ENCODE measurements around the gene MAGI2. TPM values are rescaled to one million over a fixed set of nuclear protein-coding genes. Genes with fewer than 3 reads are reported as not detected.

Gene MAGI2
- total and polyA plus RNA-seq, 4 donors = 0.37 to 4.1 (median 1.4) TPM

GRCh38 chr7:78912781-78913180, 540.7 kb downstream of the MAGI2 start:
- Histone ChIP-seq H3K9ac (ENCODE audit: low read depth in 1 of 2, low read length in 2 of 2) (no peak overlapping the region), H3K9me3 (ENCODE audit: control insufficient read depth in 4 of 4, low read length in 3 of 4) (no peaks in the 10 kb centered on the region), H3K4me3 (ENCODE audit: low read depth in 1 of 3, low read length in 3 of 3) (no peak overlapping the region), H3K27ac (ENCODE audit: low read depth in 1 of 2, low read length in 2 of 2) (no peak overlapping the region), H3K4me1 (ENCODE audit: control insufficient read depth in 4 of 4, insufficient read depth in 4 of 4, low read length in 3 of 4) (no peaks in the 10 kb centered on the region), H3K36me3 (ENCODE audit: control insufficient read depth in 4 of 4, insufficient read depth in 3 of 4, low read depth in 1 of 4, low read length in 3 of 4) (no peaks in the 10 kb centered on the region), H3K27me3 (ENCODE audit: control insufficient read depth in 4 of 4, insufficient read depth in 4 of 4, low read length in 3 of 4) (no peaks in the 10 kb centered on the region)
- DNase-seq (ENCODE audit: low spot score) = no peak
- TF ChIP-seq FOXA1 (IDR thresholded peaks at IDR 0.05) (no peak), JUND (IDR thresholded peaks at IDR 0.05) (no peak), NR2F2 (IDR thresholded peaks at IDR 0.05) (no peak), TAF1 (conservative IDR thresholded peaks at IDR 0.05) (no peak), FOXA2 (IDR thresholded peaks at IDR 0.05) (no peak), ZBTB33 (IDR thresholded peaks at IDR 0.05) (no peak), MAX (IDR thresholded peaks at IDR 0.05) (no peak), GABPA (IDR thresholded peaks at IDR 0.05 in 1 of 2, conservative IDR thresholded peaks at IDR 0.05 in 1 of 2) (no peak), HNF4A (conservative IDR thresholded peaks at IDR 0.05) (no peak), CTCF (IDR thresholded peaks at IDR 0.05; ENCODE audit: low read depth, low read length, missing input control) (no peak), SP1 (IDR thresholded peaks at IDR 0.05) (no peak), HNF4G (IDR thresholded peaks at IDR 0.05) (no peak), EGR1 (IDR thresholded peaks at IDR 0.05; ENCODE audit: low read depth in 2 of 2) (no peak), RAD21 (IDR thresholded peaks at IDR 0.05) (no peak), YY1 (IDR thresholded peaks at IDR 0.05) (no peak), RXRA (IDR thresholded peaks at IDR 0.05) (no peak), ATF3 (IDR thresholded peaks at IDR 0.05) (no peak), REST (IDR thresholded peaks at IDR 0.05) (no peak)

Measured in liver (tissue), 9 donors.